HG03565 (cell line): ENCODE measurements around the gene VPS33A.
"Not testable (repeated sequence)": the region's sequence is repeated elsewhere in the genome, so short reads cannot be mapped to it uniquely, and the experiment has no call there.

Experiments used
- ATAC-seq: cut with Tn5 transposase; IDR thresholded peaks from one replicate; pipeline ENCODE4 v1.9.1; 2021; ENCODE audit warnings: mild to moderate bottlenecking, moderate library complexity; ENCODE audit not compliant: unreplicated experiment

The VPS33A gene

GRCh38 chr12:122258462-122258861 is 7.8 kb downstream of the VPS33A start:
- ATAC-seq: not testable (repeated sequence)

DNA sequence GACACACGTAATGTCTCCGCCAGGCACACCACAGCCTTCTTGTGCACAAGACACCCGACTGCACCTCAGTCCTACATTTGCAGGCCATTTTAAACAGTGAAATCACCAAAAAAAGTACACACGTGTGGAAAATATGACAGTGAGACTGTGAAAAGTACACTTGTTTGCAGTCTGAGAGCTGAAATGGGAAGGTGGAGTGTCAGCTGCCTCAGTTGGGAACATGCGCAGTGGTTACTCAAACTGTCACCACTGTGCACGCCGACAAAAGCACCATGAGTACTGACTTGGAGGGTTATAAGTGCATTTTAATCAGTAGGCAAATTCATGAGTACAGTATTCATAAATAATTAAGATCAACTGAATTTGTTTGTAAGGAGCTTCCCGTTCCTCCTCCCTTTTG is 15.8 kb downstream of the VPS33A start:
- ATAC-seq: no peak

GRCh38 chr12:122250047-122250446 is 16.2 kb downstream of the VPS33A start:
- ATAC-seq: no peak

DNA sequence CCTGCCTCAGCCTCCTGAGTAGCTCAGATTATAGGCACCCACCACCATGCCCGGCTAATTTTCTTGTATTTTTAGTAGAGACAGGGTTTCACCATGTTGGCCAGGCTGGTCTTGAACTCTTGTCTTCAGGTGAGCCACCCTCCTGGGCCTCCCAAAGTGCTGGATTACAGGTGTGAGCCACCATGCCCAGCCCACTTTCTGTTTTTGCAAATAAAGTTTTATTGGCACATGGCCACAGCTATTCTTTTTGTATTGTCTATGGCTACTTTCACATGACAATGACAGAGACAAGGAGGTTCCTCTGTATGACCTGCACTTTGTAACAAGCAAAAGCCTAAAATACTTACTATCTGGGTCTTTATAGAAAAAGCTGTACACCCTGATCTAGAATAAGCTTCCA is 20.7 kb downstream of the VPS33A start:
- no peak for ATAC-seq

GRCh38 chr12:122244565-122245371 is 21.5 kb downstream of the VPS33A start:
- no peak for ATAC-seq

DNA sequence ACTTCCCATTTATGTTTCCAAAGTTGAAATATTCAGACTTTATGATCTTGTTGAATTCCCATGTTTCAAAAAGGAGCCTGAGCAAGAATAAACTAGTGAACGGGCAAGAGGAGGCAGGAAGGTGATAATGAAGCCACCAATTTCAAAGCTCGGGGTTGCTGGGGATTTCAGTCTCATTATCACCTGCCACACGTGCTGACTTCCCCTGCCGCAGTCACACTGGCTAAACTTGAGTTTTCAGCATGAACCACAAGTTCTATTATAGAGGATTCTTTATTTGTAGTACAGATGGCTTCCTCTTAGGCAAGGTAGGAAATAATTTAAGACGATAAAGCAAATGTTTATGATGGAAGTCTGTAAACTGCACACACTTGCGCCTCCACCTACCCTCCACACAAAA is 22.3 kb downstream of the VPS33A start:
- no peak for ATAC-seq

DNA sequence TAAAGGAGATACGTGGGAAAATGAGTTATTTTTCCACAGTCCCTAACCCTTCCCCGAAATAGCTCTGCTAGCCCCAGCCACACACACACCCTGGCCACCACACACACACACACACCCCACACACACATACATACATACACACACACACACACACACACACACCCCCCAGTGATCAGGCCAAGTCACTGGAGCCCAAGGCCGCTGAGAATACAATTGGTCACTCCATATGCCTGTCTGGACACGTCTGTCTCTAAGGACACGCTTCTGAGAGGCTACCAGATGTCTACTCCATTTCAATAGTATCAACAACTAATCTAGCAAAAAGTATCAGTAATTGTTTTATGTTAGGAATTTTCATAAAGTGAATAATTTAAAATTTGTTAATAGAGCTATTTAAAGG is 27.4 kb downstream of the VPS33A start:
- ATAC-seq: no peak

GRCh38 chr12:122235741-122236140 is 30.6 kb downstream of the VPS33A start:
- no peak for ATAC-seq

GRCh38 chr12:122232691-122233090 is 33.6 kb downstream of the VPS33A start:
- no peak for ATAC-seq

GRCh38 chr12:122230798-122231197 is 35.5 kb downstream of the VPS33A start:
- no peak for ATAC-seq

GRCh38 chr12:122228092-122228491 is 38.2 kb downstream of the VPS33A start:
- no peak for ATAC-seq

DNA sequence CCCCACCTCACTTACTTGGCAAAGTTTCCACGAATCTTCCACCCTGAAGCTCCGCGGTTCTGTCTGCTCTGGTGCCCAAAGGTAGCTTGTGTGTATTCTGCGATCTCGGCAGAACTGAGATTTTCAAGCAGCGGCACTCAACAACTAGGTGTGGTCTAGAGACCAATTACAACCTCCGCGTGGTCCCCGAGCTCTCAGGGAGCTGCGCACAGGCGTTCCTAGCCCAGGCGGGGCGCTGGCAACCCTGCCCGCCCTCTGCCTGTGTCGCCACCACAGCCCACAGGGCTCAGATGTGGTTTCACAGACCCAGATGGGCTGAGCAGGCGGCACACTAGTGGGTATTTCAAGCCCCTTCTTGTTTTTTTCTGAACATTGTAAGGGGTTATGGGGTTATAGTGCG is 39.0 kb downstream of the VPS33A start:
- ATAC-seq: no peak

- ATAC-seq: no peak
Observed at GRCh38 chr12:122226366-122227125, 39.7 kb downstream of the VPS33A start.

DNA sequence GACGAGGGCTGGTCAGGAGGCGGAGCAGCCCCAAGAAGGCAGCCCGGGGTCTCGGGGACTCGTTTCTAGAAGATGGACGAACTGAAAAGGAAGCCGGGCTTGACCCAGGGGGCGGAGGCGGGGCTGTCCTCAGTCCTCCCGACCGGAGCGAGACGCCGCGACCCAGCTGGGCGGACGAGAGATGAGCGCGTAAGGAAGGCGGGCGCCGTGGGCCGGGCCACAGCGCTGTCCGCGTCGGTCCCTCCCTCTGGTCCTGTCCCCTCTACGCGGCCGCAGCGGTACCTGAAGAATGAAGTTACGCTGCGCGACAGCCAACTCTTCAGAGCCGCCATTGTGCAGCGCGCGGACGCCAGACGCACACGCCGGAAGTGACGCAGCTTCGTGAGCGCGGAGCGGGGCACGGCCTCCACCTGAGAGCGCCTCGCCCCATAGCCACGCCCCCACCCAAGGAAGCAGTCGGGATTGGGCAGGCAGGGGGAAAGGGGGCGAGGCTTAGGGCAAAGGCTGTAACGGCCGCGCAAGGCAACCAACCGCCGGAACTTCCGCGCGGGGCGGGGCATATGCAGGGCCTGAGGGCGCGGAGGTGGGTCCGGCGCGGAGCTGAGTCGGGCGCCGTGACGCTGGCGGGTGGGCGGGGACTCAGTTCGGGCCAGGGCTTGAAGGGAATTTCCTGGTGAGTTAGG is 40.5 kb downstream of the VPS33A start, which contains the start of gene DIABLO:
Gene DIABLO (minus strand): TSS at position 370 of the 683 bp plus-strand sequence. CDS start 38 bp downstream, at position 332.
- ATAC-seq: peak; percentile 79

DNA sequence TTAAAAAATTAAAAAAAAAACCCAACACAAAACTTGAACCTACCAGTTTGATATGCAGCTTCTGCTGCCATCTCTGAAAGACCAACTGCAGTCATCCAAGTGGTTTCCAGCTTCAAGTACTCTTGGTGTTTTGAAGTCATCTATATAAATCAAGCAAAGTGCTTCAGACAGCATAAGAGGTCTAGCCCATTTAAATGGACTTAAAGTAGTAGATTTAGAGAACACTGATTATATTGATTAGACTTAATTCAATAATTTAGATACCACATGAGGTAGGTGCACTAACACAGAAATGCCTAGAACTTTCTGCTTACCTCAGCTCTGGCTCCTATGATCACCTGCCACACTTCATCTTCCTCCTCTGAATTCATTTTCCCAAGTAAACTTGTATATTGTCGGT is 49.8 kb downstream of the VPS33A start:
- ATAC-seq: no peak

DNA sequence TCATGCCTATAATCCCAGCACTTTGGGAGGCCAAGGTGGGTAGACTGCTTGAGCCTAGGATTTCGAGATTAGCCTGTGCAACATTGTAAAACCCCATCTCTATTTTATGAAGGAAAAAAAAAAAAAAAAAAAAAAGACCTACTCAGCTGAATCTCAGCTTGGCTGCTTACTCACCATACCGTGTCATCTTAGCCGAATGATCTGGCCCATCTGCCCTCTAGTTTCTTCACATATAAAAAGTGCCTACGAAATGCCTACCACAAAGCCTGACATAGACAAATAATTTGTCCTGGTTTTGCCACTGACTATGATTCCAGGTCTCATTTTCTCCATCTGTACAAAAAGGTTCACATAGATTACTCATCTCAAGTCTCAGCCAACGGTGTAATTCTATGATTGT is 50.5 kb downstream of the VPS33A start:
- ATAC-seq: no peak

DNA sequence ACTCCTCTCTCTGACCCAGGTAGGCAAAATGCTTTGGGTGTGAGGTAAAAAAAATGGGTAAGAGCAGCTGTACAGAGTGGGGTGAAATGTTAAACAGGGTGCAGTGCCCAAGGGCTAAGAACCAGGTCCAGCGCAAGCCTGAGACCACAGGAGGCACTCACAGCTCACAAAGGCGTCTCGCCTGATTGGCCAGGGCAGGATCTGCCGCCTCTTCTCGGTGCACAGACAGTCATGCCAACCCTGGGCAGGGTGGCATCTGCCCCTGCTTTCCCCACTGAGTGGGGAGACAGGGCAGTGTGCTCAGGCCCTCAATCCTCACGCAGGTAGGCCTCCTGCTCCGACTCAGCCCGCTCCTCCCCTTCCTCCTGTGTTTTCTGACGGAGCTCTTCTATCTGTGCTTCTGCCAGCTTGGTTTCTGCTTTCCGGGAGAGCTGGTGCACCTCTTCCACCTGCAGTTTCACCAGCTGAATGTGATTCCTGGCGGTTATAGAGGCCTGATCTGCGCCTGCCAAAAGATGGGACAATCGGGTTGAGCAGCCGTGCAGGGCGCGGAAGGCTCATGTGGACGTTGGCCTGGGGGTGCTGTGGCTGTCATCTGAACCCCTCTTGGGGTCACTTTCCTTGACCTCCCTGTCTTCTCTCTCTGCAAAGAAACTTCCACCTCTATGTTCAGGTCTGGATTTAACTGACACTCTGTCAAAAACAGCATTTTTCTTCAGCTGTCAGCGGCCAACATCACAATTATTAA is 58.0 kb downstream of the VPS33A start:
- ATAC-seq: no peak

GRCh38 chr12:122207391-122207790 is 58.9 kb downstream of the VPS33A start:
- no peak for ATAC-seq

GRCh38 chr12:122206976-122207375 is 59.3 kb downstream of the VPS33A start:
- ATAC-seq: no peak

DNA sequence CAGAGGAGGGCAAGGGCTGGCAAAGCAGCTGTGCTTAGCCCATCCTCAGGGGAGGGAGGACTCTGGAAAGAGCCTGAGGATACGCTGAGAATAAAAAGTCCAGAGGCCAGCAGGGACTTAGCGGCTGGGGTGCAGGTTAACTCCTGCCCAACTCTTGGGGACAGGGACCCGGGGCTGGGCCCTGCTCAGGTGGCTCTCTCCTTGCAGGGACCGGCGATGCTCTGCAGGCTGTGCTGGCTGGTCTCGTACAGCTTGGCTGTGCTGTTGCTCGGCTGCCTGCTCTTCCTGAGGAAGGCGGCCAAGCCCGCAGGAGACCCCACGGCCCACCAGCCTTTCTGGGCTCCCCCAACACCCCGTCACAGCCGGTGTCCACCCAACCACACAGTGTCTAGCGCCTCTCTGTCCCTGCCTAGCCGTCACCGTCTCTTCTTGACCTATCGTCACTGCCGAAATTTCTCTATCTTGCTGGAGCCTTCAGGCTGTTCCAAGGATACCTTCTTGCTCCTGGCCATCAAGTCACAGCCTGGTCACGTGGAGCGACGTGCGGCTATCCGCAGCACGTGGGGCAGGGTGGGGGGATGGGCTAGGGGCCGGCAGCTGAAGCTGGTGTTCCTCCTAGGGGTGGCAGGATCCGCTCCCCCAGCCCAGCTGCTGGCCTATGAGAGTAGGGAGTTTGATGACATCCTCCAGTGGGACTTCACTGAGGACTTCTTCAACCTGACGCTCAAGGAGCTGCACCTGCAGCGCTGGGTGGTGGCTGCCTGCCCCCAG is 60.0 kb downstream of the VPS33A start:
- ATAC-seq: no peak
